ENCODE data around the gene CALN1.
"Not testable (repeated sequence)": the region's sequence is repeated elsewhere in the genome, so short reads cannot be mapped to it uniquely, and the experiment has no call there.

CALN1 gene

DNA sequence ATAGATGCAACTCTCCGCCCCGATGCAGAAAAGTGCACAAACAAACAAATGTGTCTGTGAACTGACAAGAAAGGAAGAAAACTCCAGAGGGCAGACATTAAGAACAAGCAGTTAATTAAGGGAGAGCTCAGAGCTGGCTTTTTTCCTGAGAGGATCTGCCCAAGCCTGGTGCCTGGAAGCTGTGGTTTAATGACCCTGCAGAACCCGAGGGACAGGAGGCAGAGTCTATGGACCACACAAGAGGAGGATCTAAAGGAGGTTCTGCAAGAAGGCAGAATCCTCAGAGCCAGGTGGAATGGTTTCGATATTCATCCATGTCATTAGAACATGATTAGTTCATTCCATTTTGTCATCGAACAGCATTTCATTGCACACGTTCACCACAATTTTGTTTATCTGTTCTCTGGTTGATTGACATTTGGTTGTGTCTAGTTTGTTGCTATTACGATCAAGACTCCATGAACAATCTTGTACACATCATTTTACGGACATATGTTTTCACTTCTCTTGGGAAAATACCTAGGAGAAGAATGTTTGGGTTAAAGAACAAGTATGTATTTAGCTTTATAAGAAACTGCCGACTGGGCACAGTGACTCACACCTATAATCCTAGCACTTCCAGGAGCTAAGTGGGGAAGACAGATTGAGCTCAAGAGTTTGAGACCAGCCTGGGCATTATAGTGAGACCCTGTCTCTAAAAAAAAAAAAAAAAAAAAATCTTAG is 560.2 kb downstream of the CALN1 start:
- no peak for DNase-seq

- DNase-seq: no peak
These were observed 566.0 kb downstream of the CALN1 start for GRCh38 chr7:71846160-71846559.

GRCh38 chr7:71843676-71844075 is 568.5 kb downstream of the CALN1 start:
- no peak for DNase-seq

DNA sequence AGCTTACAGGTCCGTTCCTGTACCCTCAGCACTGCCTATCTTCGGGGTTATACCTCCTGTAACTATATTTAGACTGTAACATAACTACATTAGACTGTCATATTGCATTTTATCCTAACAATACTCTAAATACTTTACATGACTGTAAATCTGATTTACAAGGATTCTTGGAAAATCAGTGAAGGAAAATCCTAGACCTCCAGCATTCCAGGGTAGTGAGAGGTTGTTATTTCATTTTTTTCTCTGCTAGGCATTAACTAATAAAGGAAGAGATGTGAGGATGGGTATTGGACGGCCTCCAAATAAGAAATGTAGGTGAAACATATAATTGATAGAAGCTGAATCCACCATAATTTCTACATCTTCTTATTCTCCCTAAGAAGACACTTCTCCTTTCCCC is 569.4 kb downstream of the CALN1 start:
- no peak for DNase-seq

- no peak for DNase-seq
These were observed 569.8 kb downstream of the CALN1 start for GRCh38 chr7:71842381-71842780.

DNA sequence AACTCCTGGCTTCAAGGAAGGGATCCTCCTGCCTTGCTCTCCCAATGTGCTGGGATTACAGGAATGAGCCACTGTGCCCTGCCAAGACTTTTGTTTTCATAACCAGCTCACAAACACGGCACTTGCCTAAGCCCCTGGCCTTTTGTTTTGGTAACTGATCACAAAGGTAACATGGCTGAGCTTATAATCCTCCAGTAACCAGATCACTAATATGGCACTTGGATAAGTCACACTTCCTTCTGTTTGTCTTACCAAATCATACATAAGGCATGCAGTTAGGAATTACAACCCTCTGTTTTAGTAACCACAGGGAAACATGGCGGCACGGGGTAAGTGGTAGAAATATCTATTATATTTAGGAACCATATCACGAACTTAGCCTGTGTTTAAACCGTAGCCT is 577.1 kb downstream of the CALN1 start:
- DNase-seq: no peak

DNA sequence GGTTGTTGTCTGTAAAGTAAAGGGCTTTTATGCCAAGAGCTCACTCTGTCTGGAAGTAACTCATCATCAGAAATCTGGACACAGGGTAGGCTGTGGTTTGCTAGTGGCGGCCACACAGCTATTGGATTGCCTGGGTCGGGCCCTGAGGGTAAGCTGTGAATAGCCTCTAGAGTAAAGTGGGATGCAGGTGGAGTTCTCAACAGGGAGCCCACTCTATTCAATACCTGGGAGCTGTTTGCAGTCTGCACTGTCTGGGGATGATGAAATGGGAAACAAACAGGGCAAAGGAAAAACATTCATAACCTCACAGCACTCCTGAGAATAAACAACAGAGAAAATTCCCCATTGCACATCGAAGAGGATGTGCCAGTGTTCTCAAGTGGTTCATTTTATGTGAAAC is 582.6 kb downstream of the CALN1 start:
- DNase-seq: no peak

- no peak for DNase-seq
These were observed 583.8 kb downstream of the CALN1 start for GRCh38 chr7:71828361-71828760.

GRCh38 chr7:71826141-71826540 is 586.0 kb downstream of the CALN1 start:
- no peak for DNase-seq

DNA sequence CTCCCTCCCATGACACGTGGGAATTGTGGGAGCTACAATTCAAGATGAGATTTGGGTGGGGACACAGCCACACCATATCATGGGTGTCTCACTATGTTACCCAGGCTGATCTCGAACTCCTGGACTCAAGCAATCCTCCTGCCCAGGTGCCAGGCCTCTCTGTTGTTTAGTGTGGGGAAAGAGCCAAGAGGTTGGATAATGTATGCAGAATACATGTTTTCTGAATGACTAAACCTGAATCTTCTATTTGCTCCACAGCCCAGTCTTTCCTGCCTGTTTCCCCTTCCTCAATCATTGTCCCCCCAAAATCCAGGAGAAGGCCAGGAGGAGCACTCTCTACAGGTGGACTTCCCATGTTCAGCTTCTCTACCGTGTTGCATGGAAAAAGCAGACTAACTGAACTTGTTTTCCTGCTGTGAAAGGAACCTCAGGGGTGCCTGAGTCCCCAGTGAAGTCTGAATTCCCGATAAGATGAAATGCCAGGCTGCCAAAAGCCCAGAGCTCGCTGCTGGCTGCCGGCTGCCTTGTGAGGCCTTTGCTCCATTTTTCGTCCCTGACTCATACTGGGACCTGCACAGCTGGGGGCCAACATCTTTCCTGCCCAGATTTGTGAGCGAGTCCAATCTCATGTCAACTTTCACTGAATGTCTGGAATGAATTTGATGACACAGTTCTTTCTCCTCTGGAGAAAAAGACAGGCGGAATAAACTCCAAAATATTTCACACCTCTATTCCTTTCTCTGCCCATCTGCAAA is 588.0 kb downstream of the CALN1 start:
- DNase-seq: no peak

- not testable (repeated sequence) for DNase-seq
These were observed 589.7 kb downstream of the CALN1 start for GRCh38 chr7:71822406-71822805.

- no peak for DNase-seq
These were observed 594.2 kb downstream of the CALN1 start for GRCh38 chr7:71817916-71818315.

- no peak for DNase-seq
These were observed 604.0 kb downstream of the CALN1 start for GRCh38 chr7:71808115-71808514.

DNA sequence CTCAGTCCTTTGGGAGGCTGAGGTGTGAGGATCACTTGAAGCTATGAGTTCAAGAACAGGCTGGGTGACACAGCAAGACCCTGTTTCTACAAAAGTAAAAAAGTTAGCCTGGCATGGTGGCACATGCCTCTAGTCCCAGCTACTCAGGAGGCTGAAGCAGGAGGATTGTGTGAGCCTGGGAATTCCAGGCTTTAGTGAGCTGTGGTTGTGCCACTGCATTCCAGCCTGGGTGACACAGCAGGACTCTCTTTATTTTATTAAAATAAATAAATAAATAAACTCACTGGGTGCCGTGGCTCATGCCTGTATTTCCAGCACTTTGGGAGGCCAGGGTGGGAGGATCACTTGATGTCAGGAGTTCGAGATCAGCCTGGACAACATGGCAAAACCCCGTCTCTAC is 607.9 kb downstream of the CALN1 start:
- no peak for DNase-seq

- DNase-seq: no peak
These were observed 610.2 kb downstream of the CALN1 start for GRCh38 chr7:71801976-71802375.

DNA sequence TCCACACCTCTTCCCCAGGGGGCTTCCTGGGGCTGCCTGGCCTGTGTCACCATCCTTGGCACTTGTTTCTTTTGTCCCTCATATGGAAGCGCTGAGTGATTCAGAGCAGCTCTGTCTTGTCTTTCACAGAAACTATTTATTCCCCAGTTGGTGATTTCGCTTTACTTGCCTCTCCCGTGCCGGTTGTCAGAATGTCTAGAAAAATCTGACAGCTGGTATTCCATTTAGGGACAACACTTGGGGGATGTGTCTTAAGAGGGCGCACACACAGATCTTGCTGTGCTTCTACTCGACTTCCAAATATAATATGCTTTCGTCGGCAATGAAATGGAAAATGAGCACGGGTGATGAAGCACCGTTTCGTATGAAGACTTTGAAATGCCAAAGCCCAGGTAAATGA is 611.8 kb downstream of the CALN1 start:
- no peak for DNase-seq

GRCh38 chr7:71795410-71795809 is 616.7 kb downstream of the CALN1 start:
- no peak for DNase-seq

DNA sequence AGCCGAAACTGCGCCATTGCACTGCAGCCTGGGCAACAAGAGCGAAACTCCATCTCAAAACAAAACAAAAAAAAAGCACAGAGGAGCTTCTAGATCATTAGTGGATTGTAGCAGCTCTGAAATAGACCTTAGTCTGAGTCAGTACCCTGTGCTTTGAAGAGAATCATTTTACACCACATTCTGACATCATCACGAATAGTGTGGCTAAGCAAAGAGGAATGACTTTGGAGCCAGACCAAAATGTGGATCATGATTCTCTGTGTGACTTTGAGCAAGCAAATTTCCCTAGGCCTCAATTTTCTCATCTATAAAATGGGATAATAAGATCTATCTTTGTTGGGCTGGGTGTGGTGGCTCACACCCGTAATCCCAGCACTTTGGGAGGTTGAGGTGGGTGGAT is 618.9 kb downstream of the CALN1 start:
- no peak for DNase-seq

GRCh38 chr7:71787513-71787912 is 624.6 kb downstream of the CALN1 start:
- no peak for DNase-seq

DNA sequence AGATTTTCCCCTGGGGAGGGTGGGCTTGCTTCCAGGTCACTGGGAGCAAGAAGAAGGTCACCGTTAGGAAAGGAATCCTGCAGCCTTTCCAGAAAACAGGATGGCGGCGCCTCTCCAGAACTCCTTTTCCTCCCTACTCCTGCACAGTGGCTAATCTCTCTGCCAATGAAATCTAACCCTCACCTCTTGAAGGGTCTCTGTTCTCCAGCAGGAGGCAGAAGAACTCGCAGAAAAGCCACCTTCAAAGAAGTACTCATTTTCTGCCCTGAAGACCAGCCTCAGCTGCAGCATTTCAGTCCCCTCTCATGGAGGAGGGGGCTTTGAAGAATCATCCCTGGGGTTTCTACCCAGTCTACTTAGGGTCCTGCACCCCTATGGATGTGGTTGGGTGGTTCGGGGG is 626.9 kb downstream of the CALN1 start:
- no peak for DNase-seq

DNA sequence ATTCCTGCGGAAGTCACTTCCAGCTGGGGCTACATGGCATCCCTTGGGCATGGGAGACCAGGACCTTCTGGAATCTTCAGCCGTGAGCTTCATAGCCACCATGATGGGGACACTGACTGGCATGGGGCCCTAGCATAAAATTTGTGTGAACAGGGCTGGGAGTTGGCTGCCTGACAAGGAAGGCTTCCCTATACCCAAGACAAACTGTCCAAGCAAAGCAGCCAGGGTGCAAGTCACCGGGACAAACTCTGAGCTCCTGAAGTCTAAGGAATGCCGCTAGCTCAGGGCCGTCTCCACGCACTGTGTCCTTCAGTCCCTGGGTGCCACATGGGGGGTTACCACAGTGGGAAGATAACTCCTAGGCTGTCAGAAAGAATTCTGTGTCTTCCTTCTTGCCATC is 627.4 kb downstream of the CALN1 start:
- DNase-seq: no peak

GRCh38 chr7:71784180-71784579 is 628.0 kb downstream of the CALN1 start:
- DNase-seq: no peak

DNA sequence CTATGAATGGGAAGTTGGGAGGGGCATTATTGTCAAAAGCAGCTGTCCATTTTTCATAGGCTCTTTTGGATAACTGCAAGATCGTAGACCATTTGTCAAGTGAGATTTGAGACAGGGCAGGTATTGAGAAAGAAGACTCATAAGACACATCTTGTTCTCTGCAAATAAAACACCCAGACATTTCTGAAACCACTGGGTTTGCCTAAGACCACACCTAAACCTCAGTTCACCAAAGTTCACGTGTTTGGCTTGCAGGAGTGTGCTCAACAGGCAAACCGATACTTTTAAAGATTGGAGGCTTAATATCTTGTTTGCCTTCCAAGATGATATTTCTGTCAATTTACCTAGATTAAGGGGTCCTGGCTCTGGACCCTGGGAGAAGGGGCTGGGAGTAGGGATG is 628.4 kb downstream of the CALN1 start:
- DNase-seq: no peak

DNA sequence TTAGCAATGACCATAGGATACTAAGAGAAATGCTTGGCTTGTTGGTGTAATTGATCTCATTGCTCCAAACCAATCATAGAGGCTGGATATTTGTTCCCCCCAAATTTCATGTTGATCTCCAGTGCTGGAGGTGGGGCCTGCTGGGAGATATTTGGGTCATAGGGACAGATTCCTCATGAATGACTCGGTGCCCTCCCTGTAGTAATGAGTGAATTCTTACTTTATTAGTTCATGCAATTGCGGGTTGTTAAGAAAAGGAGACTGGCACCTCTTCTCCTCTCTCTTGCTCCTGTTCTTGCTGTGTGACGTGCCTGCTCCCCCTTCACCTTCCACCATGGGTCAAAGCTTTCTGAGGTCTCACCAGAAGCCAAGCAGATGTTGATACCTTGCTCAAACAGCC is 630.1 kb downstream of the CALN1 start:
- no peak for DNase-seq

- DNase-seq: no peak
These were observed 631.9 kb downstream of the CALN1 start for GRCh38 chr7:71780282-71780681.

All from NK-92 treated with Interleukin-12 subunit alpha and Interleukin-12 subunit beta, amount 100 ng/mL, for 24 hours (cell line).